SK-N-SH (cell line): ENCODE results near the gene CASQ1. TPM values are rescaled to one million over a fixed set of nuclear protein-coding genes. Genes with fewer than 3 reads are reported as not detected.
A peak's percentile ranks its signal among the peaks of the same experiment; 100 is the strongest.

Experiments
- CHD2 ChIP-seq: fragments of 150-350 bp; IDR thresholded peaks from 2 replicates; pipeline ENCODE4 v1.6.1; 2018; ENCODE audit warnings: low read length; ENCODE audit not compliant: partially characterized antibody
- ELF1 ChIP-seq: IDR thresholded peaks from 2 replicates; pipeline ENCODE4 v1.4.0; 2012
- EP300 ChIP-seq, 2 experiments: IDR thresholded peaks; 2 replicates each; pipeline versions ENCODE4 v1.4.0 to v1.6.1; 2012; ENCODE audit warnings: borderline replicate concordance in 1 of 2, low read depth in 1 of 2, low read length in 1 of 2
- EZH2phosphoT487 ChIP-seq: fragments of 200-600 bp; sonication (generic); IDR thresholded peaks from 2 replicates; pipeline ENCODE4 v1.6.1; 2017; ENCODE audit warnings: low read depth, mixed run types, mild to moderate bottlenecking, antibody characterized with exemption, moderate library complexity, borderline replicate concordance
- FOSL2 ChIP-seq: IDR thresholded peaks from 2 replicates; pipeline ENCODE4 v1.4.0; 2012; ENCODE audit warnings: low read depth, mild to moderate bottlenecking, moderate library complexity, borderline replicate concordance
- FOXJ3 ChIP-seq: sonication (generic); formaldehyde crosslinking; IDR thresholded peaks from 2 replicates; pipeline ENCODE4 v1.5.1; 2020; ENCODE audit warnings: mild to moderate bottlenecking, missing genetic modification reagents
- FOXM1 ChIP-seq: IDR thresholded peaks from 2 replicates; pipeline ENCODE4 v1.4.0; 2012; ENCODE audit warnings: low read depth, mild to moderate bottlenecking
- GABPA ChIP-seq: IDR thresholded peaks from 2 replicates; pipeline ENCODE4 v1.4.0; 2012; ENCODE audit warnings: low read depth, mild to moderate bottlenecking
- GATA2 ChIP-seq: sonication (generic); formaldehyde crosslinking; IDR thresholded peaks from 2 replicates; pipeline ENCODE4 v1.5.0; 2020; ENCODE audit warnings: mild to moderate bottlenecking, missing genetic modification reagents
- IRF3 ChIP-seq: fragments of 150-350 bp; IDR thresholded peaks from 2 replicates; pipeline ENCODE4 v1.6.1; 2016; ENCODE audit warnings: mild to moderate bottlenecking, low read depth, low read length
- JUND ChIP-seq: IDR thresholded peaks from 2 replicates; pipeline ENCODE4 v1.4.0; 2012
- MEF2A ChIP-seq: IDR thresholded peaks from 2 replicates; pipeline ENCODE4 v1.4.0; 2012; ENCODE audit warnings: low read depth, borderline replicate concordance
- MXI1 ChIP-seq: IDR thresholded peaks from 2 replicates; pipeline ENCODE4 v1.6.1; 2012; ENCODE audit warnings: mild to moderate bottlenecking, low read depth, low read length, improper control_type of control experiment
- NFIC ChIP-seq: IDR thresholded peaks from 2 replicates; pipeline ENCODE4 v1.4.0; 2012; ENCODE audit warnings: borderline replicate concordance
- PBX3 ChIP-seq: IDR thresholded peaks from 2 replicates; pipeline ENCODE4; 2012
- POLR2AphosphoS5 ChIP-seq: IDR thresholded peaks from 2 replicates; pipeline ENCODE4 v1.6.1; 2012; ENCODE audit warnings: low read depth, low read length
- RAD21 ChIP-seq: IDR thresholded peaks from 2 replicates; pipeline ENCODE4 v1.6.1; 2012; ENCODE audit warnings: mild to moderate bottlenecking, low read length
- RCOR1 ChIP-seq: fragments of 150-350 bp; IDR thresholded peaks from 2 replicates; pipeline ENCODE4 v1.6.1; 2017; ENCODE audit warnings: antibody characterized with exemption, low read length
- RFX5 ChIP-seq: IDR thresholded peaks from 2 replicates; pipeline ENCODE4 v1.6.1; 2012; ENCODE audit warnings: mild to moderate bottlenecking, improper control_type of control experiment, low read length
- RXRA ChIP-seq: IDR thresholded peaks from 2 replicates; pipeline ENCODE4 v1.4.0; 2012; ENCODE audit warnings: low read depth, mild to moderate bottlenecking, borderline replicate concordance
- SIN3A ChIP-seq: IDR thresholded peaks from 2 replicates; pipeline ENCODE4 v1.6.1; 2012; ENCODE audit warnings: low read depth, mild to moderate bottlenecking, low read length, moderate library complexity, borderline replicate concordance
- SMC3 ChIP-seq: IDR thresholded peaks from 2 replicates; pipeline ENCODE4 v1.6.1; 2012; ENCODE audit warnings: low read depth, low read length, improper control_type of control experiment
- TAF1 ChIP-seq: IDR thresholded peaks from 2 replicates; pipeline ENCODE4 v1.6.1; 2012; ENCODE audit warnings: low read depth, mild to moderate bottlenecking, low read length, moderate library complexity, borderline replicate concordance
- TCF12 ChIP-seq: IDR thresholded peaks from 2 replicates; pipeline ENCODE4 v1.4.0; 2012
- TEAD4 ChIP-seq: IDR thresholded peaks from 2 replicates; pipeline ENCODE4 v1.4.0; 2012; ENCODE audit warnings: mild to moderate bottlenecking, borderline replicate concordance; ENCODE audit not compliant: insufficient read depth
- USF1 ChIP-seq: IDR thresholded peaks from 2 replicates; pipeline ENCODE4 v1.4.0; 2012; ENCODE audit warnings: low read depth, borderline replicate concordance
- YY1 ChIP-seq: IDR thresholded peaks from 2 replicates; pipeline ENCODE4 v1.4.0; 2012; ENCODE audit warnings: low read depth, mild to moderate bottlenecking
- ZBTB33 ChIP-seq: IDR thresholded peaks from 2 replicates; pipeline ENCODE4 v1.4.0; 2012; ENCODE audit warnings: low read depth, borderline replicate concordance
- polyA plus RNA-seq, 3 experiments: library from polyadenylated mRNA; depleted of rRNA; stranded (reverse); fragments of >200 nt; gene quantifications; 2 replicates each; pipeline ENCODE4 v1.2.3, GENCODE V29; 2012

CASQ1 gene
- polyA plus RNA-seq, 1 of the 3 experiments (the other 2 are of a cell fraction): 0.08 TPM

GRCh38 chr1:160193091-160193819 lies 2.9 kb downstream of the CASQ1 start (continued):
- TF ChIP-seq PBX3 (no peak), EZH2phosphoT487 (no peak), IRF3 (no peak), TCF12 (no peak), RAD21 (peak; percentile 98), FOXJ3 (CRISPR knock-in tag) (no peak), FOSL2 (no peak), MXI1 (peak; percentile 54; the same call in 1 of the 2 replicates), SIN3A (0 out of 2 replicates have a peak, but pooled peaks have one; percentile 36), MEF2A (no peak), RCOR1 (no peak; the same call in 1 of the 2 replicates), TEAD4 (no peak), ELF1 (no peak), EP300 (IDR thresholded peaks at IDR 0.05; ENCODE audit: borderline replicate concordance in 1 of 2, low read depth in 1 of 2, low read length in 1 of 2) (peak in 1 of 2 experiments; percentile 22; a peak in 1 of 4 replicates), NFIC (no peak), ZBTB33 (no peak), CHD2 (peak; percentile 96), RFX5 (peak; percentile 52; the same call in 1 of the 2 replicates), GATA2 (no peak), USF1 (no peak), FOXM1 (no peak), GABPA (no peak), SMC3 (peak; percentile 96), POLR2AphosphoS5 (no peak), JUND (no peak), TAF1 (no peak), YY1 (no peak), RXRA (no peak)
